Cardiac muscle cell (in vitro differentiated cells and primary cell): ENCODE results near the gene POLR3K. TPM values are rescaled to one million over a fixed set of nuclear protein-coding genes. Genes with fewer than 3 reads are reported as not detected.

Source experiments
- DNase-seq, 2 donors: peaks; one replicate each; pipeline versions ENCODE4 v3.0.0 to v3.0.0-alpha.2; 2010 to 2017; ENCODE audit warnings: low read depth in 1 of 2, low spot score in 1 of 2
- H3K27ac ChIP-seq: fragments of 200-600 bp; sonication (generic); 2 replicates; pipeline ENCODE4 v1.5.1; 2016
- H3K27me3 ChIP-seq: fragments of 200-600 bp; sonication (generic); 2 replicates; pipeline ENCODE4 v1.6.0; 2016; ENCODE audit warnings: control low read depth
- H3K36me3 ChIP-seq: fragments of 200-600 bp; sonication (generic); 2 replicates; pipeline ENCODE4 v1.5.1; 2016; ENCODE audit warnings: control low read depth
- H3K4me1 ChIP-seq: fragments of 200-600 bp; sonication (generic); 2 replicates; pipeline ENCODE4 v1.8.1; 2017; ENCODE audit warnings: low read depth, mild to moderate bottlenecking, mixed run types
- H3K4me3 ChIP-seq: fragments of 200-600 bp; sonication (generic); 2 replicates; pipeline ENCODE4 v1.5.1; 2016; ENCODE audit warnings: mild to moderate bottlenecking
- H3K9me3 ChIP-seq: fragments of 200-600 bp; sonication (generic); 2 replicates; pipeline ENCODE4 v1.5.1; 2017; ENCODE audit warnings: low read depth, mild to moderate bottlenecking, control low read depth
- CTCF ChIP-seq: IDR thresholded peaks from 2 replicates; pipeline ENCODE4 v1.5.1; 2012; ENCODE audit warnings: low read depth, mild to moderate bottlenecking, low read length
- polyA plus RNA-seq: library from polyadenylated mRNA; unstranded; fragments of >200 nt; fragmentation: Nextera tagmentation; extraction: Ambion mirVana; gene quantifications from 2 replicates; pipeline ENCODE4 v1.2.1, GENCODE V29; 2016
- total RNA-seq: library from RNA; depleted of rRNA; stranded (reverse); fragments of >200 nt; gene quantifications from 2 replicates; pipeline ENCODE4 v1.2.3, GENCODE V29; 2016

The POLR3K gene
- total and polyA plus RNA-seq, 2 experiments from 2014 or later: 7.1 to 29.6 TPM

GRCh38 chr16:74051-74746 is 20.8 kb upstream of the POLR3K start:
- TF ChIP-seq CTCF: no peak
- Histone ChIP-seq H3K9me3 (no peaks in the 10 kb centered on the region), H3K27ac (no peak overlapping the region), H3K4me3 (no peak overlapping the region), H3K27me3 (no peaks in the 10 kb centered on the region), H3K4me1 (peaks cover 29% of the 10 kb centered on the region), H3K36me3 (no peaks in the 10 kb centered on the region)
- DNase-seq: no peak

GRCh38 chr16:72561-73548 is 19.4 kb upstream of the POLR3K start, which contains the start of gene RHBDF1:
TSS of gene RHBDF1 (minus strand) at chr16:72631. CDS start at chr16:65015, 7,616 bp downstream.
- TF ChIP-seq CTCF: no peak
- peak within 1 kb of the TSS; percentile 88 for H3K27ac ChIP-seq
- H3K9me3 ChIP-seq: no peaks in the 10 kb centered on the region
- H3K4me1 ChIP-seq: peaks cover 29% of the 10 kb centered on the region
- peak; percentile 71 to 83 for DNase-seq
- H3K36me3 ChIP-seq: no peaks in the 10 kb centered on the region
- H3K27me3 ChIP-seq: no peaks in the 10 kb centered on the region
- H3K4me3 ChIP-seq: peak within 1 kb of the TSS; percentile 58

GRCh38 chr16:71540-72401 is 18.4 kb upstream of the POLR3K start:
- Histone ChIP-seq H3K27ac (peak overlapping the region; percentile 88), H3K36me3 (no peaks in the 10 kb centered on the region), H3K4me3 (peak overlapping the region; percentile 58), H3K9me3 (no peaks in the 10 kb centered on the region), H3K27me3 (no peaks in the 10 kb centered on the region), H3K4me1 (peaks cover 22% of the 10 kb centered on the region)
- no peak for TF ChIP-seq CTCF
- peak; percentile 65 to 69 for DNase-seq

- no peak overlapping the region for H3K27ac ChIP-seq
- no peaks in the 10 kb centered on the region for H3K27me3 ChIP-seq
- TF ChIP-seq CTCF: no peak
- H3K9me3 ChIP-seq: no peaks in the 10 kb centered on the region
- peaks cover 16% of the 10 kb centered on the region for H3K4me1 ChIP-seq
- no peak for DNase-seq
- peak overlapping the region; percentile 58 for H3K4me3 ChIP-seq
- no peaks in the 10 kb centered on the region for H3K36me3 ChIP-seq
These were observed 17.8 kb upstream of the POLR3K start for GRCh38 chr16:71210-71539.

- Histone ChIP-seq H3K27ac (no peak overlapping the region), H3K36me3 (no peaks in the 10 kb centered on the region), H3K9me3 (no peaks in the 10 kb centered on the region), H3K4me1 (peaks cover 5% of the 10 kb centered on the region), H3K4me3 (no peak overlapping the region), H3K27me3 (no peaks in the 10 kb centered on the region)
- no peak for TF ChIP-seq CTCF
- no peak for DNase-seq
These were observed 15.8 kb upstream of the POLR3K start for GRCh38 chr16:69181-69580.
